Gastroesophageal sphincter (tissue), 3 donors: Measurements from ENCODE around the gene ZDHHC11.
"Not testable (repeated sequence)": the region's sequence is repeated elsewhere in the genome, so short reads cannot be mapped to it uniquely, and the experiment has no call there.

Experiments
- CTCF ChIP-seq, 4 experiments: fragments of 200-600 bp in 2 of 4; fragments of 450-650 bp in 2 of 4; sonication (generic) in 1 of 4; IDR thresholded peaks; one replicate each; pipeline ENCODE4 v1.5.1; 2017 to 2019; ENCODE audit warnings: antibody characterized with exemption in 4 of 4, mild to moderate bottlenecking in 2 of 4, moderate library complexity in 2 of 4
- EP300 ChIP-seq: sonication (generic); formaldehyde crosslinking; IDR thresholded peaks from one replicate; pipeline ENCODE4 v1.6.1; 2017; ENCODE audit warnings: antibody characterized with exemption, mild to moderate bottlenecking
- POLR2A ChIP-seq, 2 donors: fragments of 450-650 bp; IDR thresholded peaks; one replicate each; pipeline ENCODE4 v1.6.1; 2017; ENCODE audit warnings: antibody characterized with exemption in 2 of 2, mild to moderate bottlenecking in 2 of 2, moderate library complexity in 1 of 2

DNA sequence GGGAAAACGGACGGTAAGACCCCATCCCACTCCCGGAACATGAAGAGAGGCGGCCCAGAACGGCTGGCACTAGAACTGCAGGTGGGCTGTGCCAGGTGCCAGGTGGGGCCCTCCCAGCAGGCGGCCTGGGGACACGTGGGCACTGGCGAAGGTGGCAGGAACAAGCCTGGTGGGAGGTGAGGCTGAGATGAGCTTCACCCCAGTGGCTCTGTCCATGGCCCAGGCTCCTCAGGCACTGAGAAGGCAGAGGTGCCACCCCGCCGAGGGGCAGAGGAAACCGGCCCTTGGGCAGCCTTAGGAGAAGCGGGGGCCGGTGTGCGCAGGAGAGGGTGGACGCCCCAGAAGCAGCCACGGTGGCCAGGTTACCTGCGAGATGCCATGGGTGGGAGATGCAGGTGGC is 70.2 kb downstream of the ZDHHC11 start:
- not testable (repeated sequence) for TF ChIP-seq CTCF (IDR thresholded peaks at IDR 0.05); POLR2A (IDR thresholded peaks at IDR 0.05); EP300
